Left ventricle myocardium inferior (tissue), 1 donor: ENCODE results near the gene LRRC8A. TPM values are rescaled to one million over a fixed set of nuclear protein-coding genes. Genes with fewer than 3 reads are reported as not detected.
"Not testable (repeated sequence)": the region's sequence is repeated elsewhere in the genome, so short reads cannot be mapped to it uniquely, and the experiment has no call there.

Source experiments
- DNase-seq: peaks from one replicate; pipeline ENCODE4 v3.0.0-alpha.2; 2020
- H3K27ac ChIP-seq: fragments of 200-600 bp; replicated peaks from 2 replicates; pipeline ENCODE4 v1.8.0; 2021
- H3K27me3 ChIP-seq: fragments of 200-600 bp; 2 replicates; pipeline ENCODE4 v1.8.0; 2021; ENCODE audit warnings: low read depth
- H3K36me3 ChIP-seq: fragments of 200-600 bp; 2 replicates; pipeline ENCODE4 v1.8.0; 2021
- H3K4me1 ChIP-seq: fragments of 200-600 bp; 2 replicates; pipeline ENCODE4 v1.8.0; 2021
- H3K4me3 ChIP-seq: fragments of 200-600 bp; 2 replicates; pipeline ENCODE4 v1.8.0; 2021; ENCODE audit warnings: mild to moderate bottlenecking, moderate library complexity
- H3K9me3 ChIP-seq: fragments of 200-600 bp; replicated peaks from 2 replicates; pipeline ENCODE4 v1.8.0; 2021
- intact Hi-C: fragments of 100-400 bp; cut with micrococcal nuclease; formaldehyde crosslinking; loops from one replicate; pipeline ENCODE4 v1.11.0; 2022
- total RNA-seq: library from RNA; stranded (reverse); fragmentation: NEBNext Ultra II Directional; extraction: Animal tissue kit (Norgen Biotek cat#: 25700); gene quantifications from one replicate; pipeline ENCODE4 v1.2.1, GENCODE V29; 2021
- TF ChIP-seq, protein P1 (sequence below): fragments of 200-600 bp; IDR thresholded peaks from 2 replicates; pipeline ENCODE4 v1.8.0; 2021; ENCODE audit warnings: antibody characterized with exemption, mild to moderate bottlenecking, borderline replicate concordance
- donor health status: DM: no; HTN: yes; CAD: no; lungs with severe emphysema.

The LRRC8A gene
- total RNA-seq, 1 donor from 2014 or later, result 19.8 TPM

DNA sequence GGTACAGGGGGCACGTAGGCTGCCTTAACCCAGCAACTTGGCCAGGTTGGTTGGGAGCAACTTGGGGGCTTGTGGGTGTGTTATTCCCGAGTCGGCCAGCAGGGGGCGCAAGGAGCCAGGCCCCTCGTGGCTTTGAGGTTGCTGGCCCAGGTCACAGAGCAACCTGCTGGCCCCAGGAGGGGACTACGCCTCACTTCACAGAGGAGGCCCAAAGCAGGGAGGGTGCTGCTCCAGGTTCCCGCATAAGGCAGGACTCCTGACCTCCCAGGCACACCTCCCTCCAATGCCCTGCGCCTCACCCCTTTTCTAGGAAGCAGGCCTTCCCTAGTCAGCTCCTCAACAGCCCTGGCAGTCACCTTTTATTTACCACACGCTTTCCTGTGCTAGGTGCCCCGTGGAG is 18.3 kb upstream of the LRRC8A start:
- H3K9me3 ChIP-seq, result no peaks in the 10 kb centered on the region
- TF ChIP-seq, protein P1, sequence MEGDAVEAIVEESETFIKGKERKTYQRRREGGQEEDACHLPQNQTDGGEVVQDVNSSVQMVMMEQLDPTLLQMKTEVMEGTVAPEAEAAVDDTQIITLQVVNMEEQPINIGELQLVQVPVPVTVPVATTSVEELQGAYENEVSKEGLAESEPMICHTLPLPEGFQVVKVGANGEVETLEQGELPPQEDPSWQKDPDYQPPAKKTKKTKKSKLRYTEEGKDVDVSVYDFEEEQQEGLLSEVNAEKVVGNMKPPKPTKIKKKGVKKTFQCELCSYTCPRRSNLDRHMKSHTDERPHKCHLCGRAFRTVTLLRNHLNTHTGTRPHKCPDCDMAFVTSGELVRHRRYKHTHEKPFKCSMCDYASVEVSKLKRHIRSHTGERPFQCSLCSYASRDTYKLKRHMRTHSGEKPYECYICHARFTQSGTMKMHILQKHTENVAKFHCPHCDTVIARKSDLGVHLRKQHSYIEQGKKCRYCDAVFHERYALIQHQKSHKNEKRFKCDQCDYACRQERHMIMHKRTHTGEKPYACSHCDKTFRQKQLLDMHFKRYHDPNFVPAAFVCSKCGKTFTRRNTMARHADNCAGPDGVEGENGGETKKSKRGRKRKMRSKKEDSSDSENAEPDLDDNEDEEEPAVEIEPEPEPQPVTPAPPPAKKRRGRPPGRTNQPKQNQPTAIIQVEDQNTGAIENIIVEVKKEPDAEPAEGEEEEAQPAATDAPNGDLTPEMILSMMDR, result peak; percentile 96
- peaks cover 23% of the 10 kb centered on the region for H3K4me1 ChIP-seq
- intact Hi-C loops, result loop anchor here (5.0 kb wide), 1 partner anchor 64 kb away; no protein-coding TSS in a partner anchor
- H3K27me3 ChIP-seq, result no peaks in the 10 kb centered on the region
- no peak overlapping the region for H3K4me3 ChIP-seq
- no peaks in the 10 kb centered on the region for H3K36me3 ChIP-seq
- peak; percentile 77 for DNase-seq
- peak overlapping the region; percentile 1 for H3K27ac ChIP-seq

DNA sequence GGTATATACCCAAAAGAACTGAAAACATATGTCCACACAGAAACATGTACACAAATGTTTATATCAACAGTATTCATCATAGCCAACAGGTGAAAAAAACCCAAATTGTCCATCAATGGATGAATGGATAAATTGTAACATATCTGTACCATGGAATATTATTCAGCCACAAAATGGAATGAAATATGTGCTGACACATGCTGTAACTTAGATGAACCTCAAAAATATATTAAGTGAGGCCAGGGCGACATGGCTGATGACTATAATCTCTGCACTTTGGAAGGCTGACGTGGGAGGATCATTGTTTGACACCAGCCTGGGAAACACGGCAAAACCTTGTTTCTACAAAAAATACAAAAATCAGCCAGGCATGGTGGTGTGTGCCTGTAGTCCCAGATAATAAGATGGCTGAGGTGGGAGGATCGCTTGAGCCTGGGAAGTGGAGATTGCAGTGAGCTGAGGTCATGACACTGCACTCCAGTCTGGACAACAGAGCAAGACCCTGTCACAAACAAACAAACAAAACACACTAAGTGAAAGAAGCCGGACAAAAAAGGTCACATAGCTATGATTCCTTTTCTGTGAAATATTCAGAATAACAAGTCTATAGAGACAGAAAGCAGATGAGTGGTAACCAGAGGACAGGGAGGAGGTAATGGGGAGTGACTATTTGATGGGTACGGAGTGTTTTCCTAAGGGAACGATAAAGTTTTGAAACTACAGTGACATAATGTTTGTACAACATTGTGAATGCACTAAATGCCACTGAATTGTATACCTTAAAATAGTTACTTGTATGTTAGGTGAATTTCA is 11.6 kb upstream of the LRRC8A start:
- Histone ChIP-seq H3K27ac (no peak overlapping the region), H3K27me3 (no peaks in the 10 kb centered on the region), H3K4me3 (no peak overlapping the region), H3K36me3 (no peaks in the 10 kb centered on the region), H3K4me1 (peaks cover 7% of the 10 kb centered on the region), H3K9me3 (no peaks in the 10 kb centered on the region)
- TF ChIP-seq, protein P1, result no peak
- no peak for DNase-seq
- intact Hi-C loops, result no loop called here

DNA sequence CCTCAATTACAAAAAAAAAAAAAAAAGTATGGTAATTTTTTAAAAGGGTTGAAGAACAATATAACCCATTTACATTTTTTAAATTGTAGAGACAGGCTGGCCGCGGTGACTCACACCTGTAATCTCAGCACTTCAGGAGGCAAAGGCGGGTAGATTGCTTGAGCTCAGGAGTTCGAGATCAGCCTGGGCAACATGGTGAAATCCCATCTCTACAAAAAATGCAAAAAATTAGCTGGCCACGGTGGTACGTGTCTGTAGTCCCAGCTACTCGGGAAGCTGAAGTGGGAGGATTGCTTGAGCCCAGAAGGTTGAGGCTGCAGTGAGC is 11.0 kb upstream of the LRRC8A start:
- DNase-seq, H3K27ac ChIP-seq, intact Hi-C loops, H3K4me3 ChIP-seq, H3K36me3 ChIP-seq, H3K9me3 ChIP-seq, H3K27me3 ChIP-seq: not testable (repeated sequence)
- peaks cover 13% of the 10 kb centered on the region for H3K4me1 ChIP-seq

DNA sequence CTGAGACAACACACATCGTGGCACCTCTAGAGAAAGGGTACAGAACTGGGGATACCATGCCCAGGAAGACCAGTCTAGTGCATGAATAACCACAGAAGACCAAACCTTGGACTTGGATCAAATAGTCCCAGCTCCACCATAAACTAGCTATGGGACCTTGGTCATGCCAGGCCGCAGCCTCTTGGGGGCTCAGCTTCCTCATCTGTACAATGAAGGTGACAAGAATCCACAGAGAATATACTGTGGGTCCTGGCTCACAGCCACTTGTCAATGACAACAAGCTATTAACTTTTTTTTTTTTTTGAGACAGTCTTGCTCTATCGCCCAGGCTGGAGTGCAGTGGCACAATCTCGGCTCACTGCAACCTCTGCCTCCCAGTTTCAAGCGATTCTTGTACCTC is 4.1 kb upstream of the LRRC8A start:
- H3K4me1 ChIP-seq, result peaks cover 70% of the 10 kb centered on the region
- TF ChIP-seq, protein P1, result no peak
- peak overlapping the region; percentile 98 for H3K27ac ChIP-seq
- H3K4me3 ChIP-seq, result no peak overlapping the region
- intact Hi-C loops, result no loop called here
- no peaks in the 10 kb centered on the region for H3K9me3 ChIP-seq
- no peak for DNase-seq
- H3K27me3 ChIP-seq, result no peaks in the 10 kb centered on the region
- H3K36me3 ChIP-seq, result no peaks in the 10 kb centered on the region

DNA sequence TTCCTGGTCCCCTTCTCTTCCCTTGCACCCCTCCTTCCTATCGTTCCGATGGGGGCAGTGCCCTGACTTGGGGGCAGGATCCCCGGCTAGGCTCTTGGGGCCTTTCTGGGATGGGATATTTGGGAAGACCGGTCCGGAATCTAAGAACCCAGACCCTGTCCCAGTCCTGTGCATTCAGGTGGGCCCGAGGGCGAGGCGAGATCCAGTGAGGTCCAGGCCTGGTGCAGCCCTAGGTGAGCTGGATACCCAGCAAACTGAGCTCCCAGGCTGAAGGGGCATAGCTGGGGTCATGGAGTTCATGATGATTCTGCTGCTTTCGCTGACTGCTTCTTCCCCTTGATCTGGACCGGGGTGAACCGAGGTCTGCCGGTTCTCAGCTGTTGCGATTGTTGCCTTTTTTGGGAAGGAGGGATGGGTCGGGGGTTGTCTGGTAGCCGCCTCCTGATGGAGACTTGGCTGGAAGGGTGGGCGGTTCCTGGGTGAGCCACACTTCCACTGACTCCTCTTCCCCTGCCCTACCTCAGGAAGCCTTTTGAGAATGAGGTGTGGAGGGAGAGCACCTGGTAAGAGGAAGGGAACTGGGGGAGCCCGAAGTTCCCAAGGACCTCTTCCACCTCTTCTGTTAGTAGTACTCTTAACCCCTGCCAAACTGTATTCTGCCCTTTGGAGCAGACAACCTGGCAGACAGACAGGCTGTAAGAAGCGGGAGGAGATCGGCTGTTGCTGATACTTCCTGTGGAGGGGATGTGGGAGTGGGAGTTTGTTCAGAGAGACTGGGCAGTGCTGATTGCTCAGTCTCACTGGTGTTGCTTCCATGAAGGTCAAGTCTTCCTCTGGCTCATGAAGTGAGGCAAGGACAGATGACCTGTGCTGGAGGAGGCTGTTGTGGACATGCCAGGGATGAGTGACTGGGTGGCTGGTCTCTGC is 1.0 kb downstream of the LRRC8A start:
- H3K9me3 ChIP-seq, result no peaks in the 10 kb centered on the region
- intact Hi-C loops, result no loop called here
- H3K4me1 ChIP-seq, result peaks cover 96% of the 10 kb centered on the region
- DNase-seq, result no peak
- H3K27ac ChIP-seq, result peak overlapping the region; percentile 98
- TF ChIP-seq, protein P1, result no peak
- H3K27me3 ChIP-seq, result no peaks in the 10 kb centered on the region
- peak overlapping the region; percentile 94 for H3K4me3 ChIP-seq
- peaks cover 20% of the 10 kb centered on the region for H3K36me3 ChIP-seq
